Muscle layer of duodenum (tissue), 2 donors: ENCODE data around the gene ADARB1.

ENCODE experiments used
- H3K27ac ChIP-seq: one replicate; pipeline ENCODE4 v1.7.0; 2013; ENCODE audit warnings: mild to moderate bottlenecking, low read length
- H3K27me3 ChIP-seq: one replicate; pipeline ENCODE4 v1.7.0; 2013; ENCODE audit warnings: low read depth, mild to moderate bottlenecking, control low read depth, low read length
- H3K36me3 ChIP-seq, 2 donors: one replicate each; pipeline ENCODE4 v1.7.0; 2013; ENCODE audit warnings: low read length in 2 of 2, control low read depth in 1 of 2, mild to moderate bottlenecking in 1 of 2; ENCODE audit not compliant: insufficient read depth in 2 of 2, control insufficient read depth in 1 of 2
- H3K4me1 ChIP-seq, 2 donors: one replicate each; pipeline ENCODE4 v1.7.0; 2013; ENCODE audit warnings: low read length in 2 of 2, mild to moderate bottlenecking in 2 of 2, control low read depth in 1 of 2, moderate library complexity in 1 of 2; ENCODE audit not compliant: insufficient read depth in 2 of 2, control insufficient read depth in 1 of 2
- H3K4me3 ChIP-seq, 2 donors: one replicate each; pipeline ENCODE4 v1.7.0; 2013; ENCODE audit warnings: low read length in 2 of 2, low read depth in 1 of 2, mild to moderate bottlenecking in 1 of 2
- H3K9me3 ChIP-seq, 2 donors: one replicate each; pipeline ENCODE4 v1.7.0; 2013; ENCODE audit warnings: low read length in 2 of 2, control low read depth in 1 of 2, mild to moderate bottlenecking in 1 of 2; ENCODE audit not compliant: control insufficient read depth in 1 of 2
- donor health status: healthy.

ADARB1 gene

GRCh38 chr21:45040739-45041138 lies 33.6 kb upstream of the ADARB1 start:
- H3K4me3 ChIP-seq: no peak overlapping the region
- peaks cover 0 to 9% of the 10 kb centered on the region in 2 donors for H3K9me3 ChIP-seq
- no peaks in the 10 kb centered on the region for H3K36me3 ChIP-seq
- H3K27ac ChIP-seq: no peak overlapping the region
- H3K4me1 ChIP-seq: peaks cover 0 to 7% of the 10 kb centered on the region in 2 donors
- H3K27me3 ChIP-seq: no peaks in the 10 kb centered on the region

GRCh38 chr21:45041351-45041805 lies 33.0 kb upstream of the ADARB1 start:
- H3K27me3 ChIP-seq: no peaks in the 10 kb centered on the region
- H3K9me3 ChIP-seq: peaks cover 0 to 11% of the 10 kb centered on the region in 2 donors
- peaks cover 0 to 7% of the 10 kb centered on the region in 2 donors for H3K4me1 ChIP-seq
- no peak overlapping the region for H3K4me3 ChIP-seq
- no peak overlapping the region for H3K27ac ChIP-seq
- no peaks in the 10 kb centered on the region for H3K36me3 ChIP-seq

- H3K9me3 ChIP-seq: peaks cover 0 to 5% of the 10 kb centered on the region in 2 donors
- no peaks in the 10 kb centered on the region for H3K27me3 ChIP-seq
- no peak overlapping the region for H3K4me3 ChIP-seq
- H3K27ac ChIP-seq: no peak overlapping the region
- H3K4me1 ChIP-seq: peaks cover 0 to 7% of the 10 kb centered on the region in 2 donors
- H3K36me3 ChIP-seq: no peaks in the 10 kb centered on the region
These were observed 32.3 kb upstream of the ADARB1 start for GRCh38 chr21:45041984-45042663.

DNA sequence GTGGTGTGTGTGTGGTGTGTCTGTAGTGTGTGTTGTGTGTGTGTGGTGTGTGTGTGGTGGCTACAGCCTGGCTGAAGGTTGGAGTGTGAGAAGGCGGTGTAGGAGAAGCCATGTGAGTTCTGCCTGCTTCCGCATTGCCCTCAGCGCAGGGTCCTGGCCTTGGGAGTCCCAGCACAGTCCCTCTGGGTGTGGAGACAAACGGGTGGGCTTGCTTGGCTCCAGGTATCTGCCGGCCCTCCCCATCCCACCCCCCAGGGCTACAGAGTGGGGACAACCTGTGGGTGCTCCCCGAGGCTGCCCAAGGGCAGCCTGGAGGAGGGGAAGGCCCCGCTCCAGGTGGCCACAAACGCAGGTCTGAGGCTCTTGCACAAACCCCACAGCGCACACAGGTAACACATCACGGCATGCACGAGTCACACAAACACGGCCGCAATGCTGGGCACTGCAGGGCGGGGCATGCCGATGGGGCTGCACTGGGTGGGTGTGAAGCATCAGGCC lies 31.7 kb upstream of the ADARB1 start:
- no peak overlapping the region for H3K27ac ChIP-seq
- peaks cover 0 to 7% of the 10 kb centered on the region in 2 donors for H3K4me1 ChIP-seq
- no peaks in the 10 kb centered on the region for H3K36me3 ChIP-seq
- H3K9me3 ChIP-seq: peaks cover 0 to 9% of the 10 kb centered on the region in 2 donors
- no peak overlapping the region for H3K4me3 ChIP-seq
- H3K27me3 ChIP-seq: no peaks in the 10 kb centered on the region

DNA sequence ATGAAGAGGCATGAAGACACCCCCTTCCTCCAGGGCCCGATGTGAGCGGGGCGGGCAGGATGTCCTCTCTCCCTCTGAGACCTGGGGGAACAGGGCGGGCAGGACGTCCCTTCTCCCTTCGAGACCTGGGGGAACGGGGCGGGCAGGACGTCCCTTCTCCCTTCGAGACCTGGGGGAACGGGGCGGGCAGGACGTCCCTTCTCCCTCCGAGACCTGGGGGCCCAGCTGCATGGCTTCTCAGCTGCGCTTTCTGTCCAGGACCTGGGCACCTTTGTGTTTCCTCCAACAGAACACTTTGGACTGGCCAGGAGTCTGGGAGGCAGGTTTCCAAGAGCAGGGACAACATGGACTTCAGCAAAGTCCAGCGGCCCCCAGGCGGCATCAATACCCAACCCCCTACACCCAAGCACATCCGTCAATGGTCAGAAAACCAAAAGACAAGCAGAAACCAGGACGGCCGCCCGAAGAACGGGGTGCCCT lies 30.8 kb upstream of the ADARB1 start:
- peaks cover 0 to 7% of the 10 kb centered on the region in 2 donors for H3K4me1 ChIP-seq
- H3K27me3 ChIP-seq: no peaks in the 10 kb centered on the region
- no peaks in the 10 kb centered on the region for H3K36me3 ChIP-seq
- H3K9me3 ChIP-seq: peaks cover 0 to 9% of the 10 kb centered on the region in 2 donors
- no peak overlapping the region for H3K4me3 ChIP-seq
- no peak overlapping the region for H3K27ac ChIP-seq

GRCh38 chr21:45045481-45045880 lies 28.9 kb upstream of the ADARB1 start:
- H3K27me3 ChIP-seq: no peaks in the 10 kb centered on the region
- peaks cover 0 to 7% of the 10 kb centered on the region in 2 donors for H3K4me1 ChIP-seq
- no peak overlapping the region for H3K27ac ChIP-seq
- H3K36me3 ChIP-seq: no peaks in the 10 kb centered on the region
- no peak overlapping the region for H3K4me3 ChIP-seq
- H3K9me3 ChIP-seq: peaks cover 0 to 9% of the 10 kb centered on the region in 2 donors

GRCh38 chr21:45047257-45047656 lies 27.1 kb upstream of the ADARB1 start:
- H3K4me1 ChIP-seq: no peaks in the 10 kb centered on the region
- H3K36me3 ChIP-seq: no peaks in the 10 kb centered on the region
- peaks cover 0 to 9% of the 10 kb centered on the region in 2 donors for H3K9me3 ChIP-seq
- H3K27me3 ChIP-seq: no peaks in the 10 kb centered on the region
- H3K4me3 ChIP-seq: no peak overlapping the region
- H3K27ac ChIP-seq: no peak overlapping the region

GRCh38 chr21:45048026-45048698 lies 26.2 kb upstream of the ADARB1 start:
- H3K9me3 ChIP-seq: peaks cover 0 to 9% of the 10 kb centered on the region in 2 donors
- no peak overlapping the region for H3K4me3 ChIP-seq
- no peaks in the 10 kb centered on the region for H3K4me1 ChIP-seq
- H3K36me3 ChIP-seq: no peaks in the 10 kb centered on the region
- H3K27ac ChIP-seq: no peak overlapping the region
- no peaks in the 10 kb centered on the region for H3K27me3 ChIP-seq

GRCh38 chr21:45048968-45049367 lies 25.4 kb upstream of the ADARB1 start:
- Histone ChIP-seq H3K27me3 (no peaks in the 10 kb centered on the region), H3K4me1 (no peaks in the 10 kb centered on the region), H3K9me3 (peaks cover 0 to 9% of the 10 kb centered on the region in 2 donors), H3K36me3 (no peaks in the 10 kb centered on the region), H3K4me3 (no peak overlapping the region), H3K27ac (no peak overlapping the region)

DNA sequence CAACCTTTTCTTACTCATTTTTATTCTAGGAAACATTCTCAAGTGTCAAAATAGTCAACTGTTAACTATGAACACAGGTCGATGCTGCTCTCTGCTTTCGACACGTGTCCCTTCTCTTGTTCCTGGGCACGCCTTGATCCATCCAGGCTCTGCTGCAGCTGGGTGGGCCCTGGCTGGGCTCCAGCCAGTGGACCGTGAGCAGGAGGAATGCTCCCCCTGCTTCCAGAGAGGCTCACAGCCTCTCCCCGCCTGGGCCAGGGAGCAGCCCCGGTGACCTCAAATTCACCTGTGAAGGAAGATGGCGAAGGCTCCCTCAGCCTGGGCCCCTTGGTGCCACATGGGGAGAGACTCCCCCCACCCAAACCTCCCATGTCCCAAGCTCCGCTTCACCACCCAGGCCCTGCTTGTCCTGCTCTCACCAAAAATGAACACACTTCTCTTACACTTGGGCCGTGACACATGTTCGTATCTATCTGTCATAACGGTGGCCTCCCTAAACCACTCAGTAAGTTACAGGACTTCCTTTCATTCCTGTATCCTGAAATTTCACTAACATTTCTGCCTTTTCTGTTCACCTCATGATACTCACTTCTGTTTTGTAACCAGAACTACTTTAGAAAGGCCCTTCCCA lies 24.6 kb upstream of the ADARB1 start:
- Histone ChIP-seq H3K27me3 (peaks cover 2% of the 10 kb centered on the region), H3K27ac (no peak overlapping the region), H3K4me1 (no peaks in the 10 kb centered on the region)

DNA sequence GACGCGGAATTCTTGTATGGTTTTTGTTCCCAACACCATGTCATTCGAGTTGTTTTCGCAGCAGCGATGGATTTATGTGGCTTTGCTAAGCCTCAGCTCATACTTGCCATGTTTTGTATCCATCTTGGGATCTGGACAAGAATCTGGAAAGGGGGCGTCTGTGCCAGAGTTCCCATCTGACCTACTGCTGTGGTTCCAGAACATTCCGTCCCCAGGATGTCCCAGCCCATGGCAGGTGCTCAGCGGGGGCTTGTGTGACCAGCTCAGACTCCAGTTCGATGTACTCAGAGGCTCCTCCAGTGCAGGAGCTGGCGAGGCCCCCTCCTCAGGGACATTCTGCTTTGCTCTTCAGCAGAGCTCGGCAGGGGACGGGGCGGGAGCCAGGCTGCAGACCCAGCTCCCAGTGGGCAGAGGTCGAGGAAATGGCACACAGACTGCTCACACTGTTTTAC lies 24.0 kb upstream of the ADARB1 start:
- Histone ChIP-seq H3K9me3 (peaks cover 0 to 9% of the 10 kb centered on the region in 2 donors), H3K27ac (no peak overlapping the region), H3K4me3 (no peak overlapping the region), H3K4me1 (no peaks in the 10 kb centered on the region), H3K27me3 (peaks cover 4% of the 10 kb centered on the region), H3K36me3 (no peaks in the 10 kb centered on the region)

More for the DNA sequence above, 24.6 kb upstream of the ADARB1 start:
- Histone ChIP-seq H3K4me3 (no peak overlapping the region), H3K9me3 (peaks cover 0 to 9% of the 10 kb centered on the region in 2 donors), H3K36me3 (no peaks in the 10 kb centered on the region)
